Measurements from ENCODE around the gene SLC28A1. TPM values are rescaled to one million over a fixed set of nuclear protein-coding genes. Genes with fewer than 3 reads are reported as not detected.

SLC28A1 gene
- total RNA-seq, 1 experiment from 2014 or later = not detected

- DNase-seq (ENCODE audit: low read depth, low spot score) (no peak), ATAC-seq (no peak)
- Histone ChIP-seq H3K9me3 (ENCODE audit: control insufficient read depth, insufficient read depth, low read depth, low read length) (no peaks in the 10 kb centered on the region), H3K27ac (ENCODE audit: low read length) (no peak overlapping the region), H3K4me1 (ENCODE audit: control insufficient read depth, insufficient read depth, low read length) (no peaks in the 10 kb centered on the region), H3K4me3 (ENCODE audit: low read depth in 2 of 2, low read length in 2 of 2) (no peak overlapping the region), H3K27me3 (ENCODE audit: control insufficient read depth, insufficient read depth, low read length) (no peaks in the 10 kb centered on the region), H3K36me3 (ENCODE audit: control insufficient read depth, insufficient read depth, low read length) (no peaks in the 10 kb centered on the region)
- TF ChIP-seq SIN3A (IDR thresholded peaks at IDR 0.05; ENCODE audit: borderline replicate concordance, insufficient read depth, low read depth, low read length) (no peak), CTCF (IDR thresholded peaks at IDR 0.05) (no peak), REST (IDR thresholded peaks at IDR 0.05; ENCODE audit: insufficient read depth in 1 of 2, low read depth in 2 of 2, low read length in 1 of 2) (no peak), TCF7L2 (IDR thresholded peaks at IDR 0.05; ENCODE audit: low read depth, low read length) (no peak), POLR2AphosphoS5 (IDR thresholded peaks at IDR 0.05; ENCODE audit: low read depth, low read length) (no peak)
- in situ Hi-C loops (cut with HindIII; ENCODE audit: low pct_unique_long_range_greater_than_20kb, low sequenced_read_pairs) = no loop called here
- BruUV-seq (replicated peaks) = no TSS peak
- ChIA-PET CTCF (no interaction called here), POLR2A (no interaction called here)
- intact Hi-C loops (cut with micrococcal nuclease; ENCODE audit: unreplicated experiment) = no loop called here
These were observed 3.5 kb downstream of the SLC28A1 start for GRCh38 chr15:84887938-84888337.

GRCh38 chr15:84888639-84889038, 4.2 kb downstream of the SLC28A1 start:
- H3K27ac ChIP-seq (ENCODE audit: low read length) = no peak overlapping the region
- TF ChIP-seq POLR2AphosphoS5 (IDR thresholded peaks at IDR 0.05; ENCODE audit: low read depth, low read length) (no peak), CTCF (IDR thresholded peaks at IDR 0.05) (no peak), SIN3A (IDR thresholded peaks at IDR 0.05; ENCODE audit: borderline replicate concordance, insufficient read depth, low read depth, low read length) (no peak), REST (IDR thresholded peaks at IDR 0.05; ENCODE audit: insufficient read depth in 1 of 2, low read depth in 2 of 2, low read length in 1 of 2) (no peak)
- no peaks in the 10 kb centered on the region for H3K36me3 ChIP-seq (ENCODE audit: control insufficient read depth, insufficient read depth, low read length)
- intact Hi-C loops (cut with micrococcal nuclease; ENCODE audit: unreplicated experiment) (no loop called here), in situ Hi-C loops (cut with HindIII; ENCODE audit: low pct_unique_long_range_greater_than_20kb, low sequenced_read_pairs) (no loop called here)
- no peaks in the 10 kb centered on the region for H3K9me3 ChIP-seq (ENCODE audit: control insufficient read depth, insufficient read depth, low read depth, low read length)
- ATAC-seq = no peak
- no peaks in the 10 kb centered on the region for H3K4me1 ChIP-seq (ENCODE audit: control insufficient read depth, insufficient read depth, low read length)
- DNase-seq (ENCODE audit: low read depth, low spot score) = no peak
- no peak overlapping the region for H3K4me3 ChIP-seq (ENCODE audit: low read depth in 2 of 2, low read length in 2 of 2)
- POLR2A ChIA-PET = no interaction called here
- H3K27me3 ChIP-seq (ENCODE audit: control insufficient read depth, insufficient read depth, low read length) = no peaks in the 10 kb centered on the region
- CTCF ChIA-PET = no interaction called here
- no TSS peak for BruUV-seq (replicated peaks)

Measured in Panc1 (cell line).